Natural killer cell (primary cell): ENCODE results near the gene TRPC6. TPM values are rescaled to one million over a fixed set of nuclear protein-coding genes. Genes with fewer than 3 reads are reported as not detected.

Experiments used
- ATAC-seq, 3 donors: fragments of 150-1000 bp in 2 of 3; fragments of 200-7000 bp in 1 of 3; cut with Tn5 transposase; 1 replicate in 1 of 3; 2 replicates in 2 of 3; pipeline ENCODE4 v1.10.0; 2021; ENCODE audit warnings: mild to moderate bottlenecking in 2 of 3, moderate library complexity in 2 of 3
- DNase-seq, 2 donors: peaks; one replicate each; pipeline versions ENCODE4 v3.0.0 to v3.0.0-alpha.2; 2013 to 2021; ENCODE audit warnings: mixed read lengths in 1 of 2
- H3K27ac ChIP-seq: one replicate; pipeline ENCODE4 v1.5.1; 2013; ENCODE audit warnings: mild to moderate bottlenecking, low read length
- H3K27me3 ChIP-seq: one replicate; pipeline ENCODE4 v1.6.1; 2013; ENCODE audit warnings: low read length; ENCODE audit not compliant: control insufficient read depth, insufficient read depth
- H3K36me3 ChIP-seq: one replicate; pipeline ENCODE4 v1.6.1; 2013; ENCODE audit warnings: low read length; ENCODE audit not compliant: control insufficient read depth, insufficient read depth
- H3K4me1 ChIP-seq: one replicate; pipeline ENCODE4 v1.6.1; 2013; ENCODE audit warnings: low read length; ENCODE audit not compliant: control insufficient read depth, insufficient read depth
- H3K4me3 ChIP-seq: one replicate; pipeline ENCODE4 v1.5.1; 2013; ENCODE audit warnings: low read length
- H3K9me3 ChIP-seq: one replicate; pipeline ENCODE4 v1.6.1; 2013; ENCODE audit warnings: low read length; ENCODE audit not compliant: control insufficient read depth, insufficient read depth
- H3K27ac Mint-ChIP-seq, 2 donors: one replicate each; pipeline ENCODE4 v1.8.0; 2022; ENCODE audit warnings: mild to moderate bottlenecking in 2 of 2, mixed read lengths in 2 of 2, moderate library complexity in 1 of 2
- H3K27me3 Mint-ChIP-seq, 2 donors: one replicate each; pipeline ENCODE4 v1.8.0; 2022; ENCODE audit warnings: low read depth in 2 of 2, mixed read lengths in 2 of 2
- H3K36me3 Mint-ChIP-seq: one replicate; pipeline ENCODE4 v1.8.0; 2022; ENCODE audit warnings: mixed read lengths
- H3K4me1 Mint-ChIP-seq, 2 donors: one replicate each; pipeline ENCODE4 v1.8.0; 2022; ENCODE audit warnings: mixed read lengths in 2 of 2
- H3K4me3 Mint-ChIP-seq: one replicate; pipeline ENCODE4 v1.8.0; 2022; ENCODE audit warnings: mild to moderate bottlenecking, moderate library complexity, mixed read lengths
- H3K9me3 Mint-ChIP-seq, 2 donors: one replicate each; pipeline ENCODE4 v1.8.0; 2022; ENCODE audit warnings: mixed read lengths in 2 of 2
- CTCF ChIP-seq: fragments of 200-600 bp; IDR thresholded peaks from one replicate; pipeline ENCODE4 v1.8.0; 2022; ENCODE audit warnings: antibody characterized with exemption
- WGBS: methylation state at CpG from one replicate; pipeline ENCODE4 v1.1.7; 2013; ENCODE audit warnings: missing lambda C conversion rate; ENCODE audit not compliant: insufficient coverage; 5-methylcytosine and 5-hydroxymethylcytosine counted together
- intact Hi-C: fragments of 100-400 bp; cut with micrococcal nuclease; formaldehyde crosslinking; loops from one replicate; pipeline ENCODE4 v1.14.2; 2022
- total RNA-seq, 4 donors: library from RNA; stranded (reverse); fragments of 120-200 nt in 1 of 4; gene quantifications; one replicate each; pipeline versions ENCODE4 v1.2.3 to v1.2.4, GENCODE V29; 2013 to 2022

Gene TRPC6
- total RNA-seq, 3 donors from 2014 or later (not counting 1 experiment from before 2014, with no cell fraction given): 0.09 to 0.15 TPM; not detected in 1

GRCh38 chr11:101509922-101510321 lies 73.9 kb downstream of the TRPC6 start:
- no peaks in the 10 kb centered on the region for H3K9me3 ChIP-seq
- WGBS: 67% methylated on average over 1 of the region's 1 CpG
- intact Hi-C loops: no loop called here

GRCh38 chr11:101508370-101508769 lies 75.4 kb downstream of the TRPC6 start:
- H3K27ac ChIP-seq: no peak overlapping the region
- H3K9me3 Mint-ChIP-seq: peaks cover 0 to 9% of the 10 kb centered on the region in 2 donors
- H3K4me3 Mint-ChIP-seq: no peak overlapping the region
- no peak for TF ChIP-seq CTCF
- no peaks in the 10 kb centered on the region for H3K4me1 ChIP-seq
- intact Hi-C loops: no loop called here
- H3K27ac Mint-ChIP-seq: no peak overlapping the region
- H3K27me3 ChIP-seq: no peaks in the 10 kb centered on the region
- H3K4me3 ChIP-seq: no peak overlapping the region
- DNase-seq (no peak), ATAC-seq (no peak)
- 100% methylated on average over 1 of the region's 2 CpGs for WGBS
- H3K4me1 Mint-ChIP-seq: no peaks in the 10 kb centered on the region
- peaks cover 5% of the 10 kb centered on the region for H3K36me3 Mint-ChIP-seq
- H3K36me3 ChIP-seq: no peaks in the 10 kb centered on the region
- no peaks in the 10 kb centered on the region for H3K27me3 Mint-ChIP-seq
- no peaks in the 10 kb centered on the region for H3K9me3 ChIP-seq

More at GRCh38 chr11:101509922-101510321, 73.9 kb downstream of the TRPC6 start:
- TF ChIP-seq CTCF: no peak
- ATAC-seq (no peak), DNase-seq (no peak)
- Mint-ChIP-seq H3K9me3 (peaks cover 4 to 8% of the 10 kb centered on the region in 2 donors), H3K27ac (no peak overlapping the region), H3K27me3 (no peaks in the 10 kb centered on the region), H3K4me3 (no peak overlapping the region), H3K4me1 (no peaks in the 10 kb centered on the region), H3K36me3 (peaks cover 5% of the 10 kb centered on the region)
- Histone ChIP-seq H3K27me3 (no peaks in the 10 kb centered on the region), H3K4me3 (no peak overlapping the region), H3K36me3 (no peaks in the 10 kb centered on the region), H3K4me1 (no peaks in the 10 kb centered on the region), H3K27ac (no peak overlapping the region)

- H3K4me1 ChIP-seq: no peaks in the 10 kb centered on the region
- no peak overlapping the region for H3K27ac Mint-ChIP-seq
- TF ChIP-seq CTCF: no peak
- no peaks in the 10 kb centered on the region for H3K36me3 Mint-ChIP-seq
- no peaks in the 10 kb centered on the region for H3K36me3 ChIP-seq
- ATAC-seq: no peak
- H3K4me3 Mint-ChIP-seq: no peak overlapping the region
- no peak for DNase-seq
- no peak overlapping the region for H3K27ac ChIP-seq
- 80% methylated on average over 1 of the region's 1 CpG for WGBS
- H3K4me1 Mint-ChIP-seq: no peaks in the 10 kb centered on the region
- intact Hi-C loops: no loop called here
- H3K9me3 Mint-ChIP-seq: peaks cover 3 to 8% of the 10 kb centered on the region in 2 donors
- H3K4me3 ChIP-seq: no peak overlapping the region
- no peaks in the 10 kb centered on the region for H3K27me3 ChIP-seq
- no peaks in the 10 kb centered on the region for H3K9me3 ChIP-seq
- H3K27me3 Mint-ChIP-seq: no peaks in the 10 kb centered on the region
Measured at GRCh38 chr11:101498891-101499290, 84.9 kb downstream of the TRPC6 start.

- Mint-ChIP-seq H3K4me1 (no peaks in the 10 kb centered on the region), H3K27me3 (no peaks in the 10 kb centered on the region), H3K4me3 (no peak overlapping the region), H3K9me3 (peaks cover 3 to 5% of the 10 kb centered on the region in 2 donors), H3K27ac (no peak overlapping the region), H3K36me3 (no peaks in the 10 kb centered on the region)
- Histone ChIP-seq H3K9me3 (no peaks in the 10 kb centered on the region), H3K27ac (no peak overlapping the region), H3K4me1 (no peaks in the 10 kb centered on the region), H3K27me3 (no peaks in the 10 kb centered on the region), H3K4me3 (no peak overlapping the region), H3K36me3 (no peaks in the 10 kb centered on the region)
- ATAC-seq (no peak), DNase-seq (no peak)
- WGBS: 34% methylated on average over 5 of the region's 5 CpGs
- intact Hi-C loops: no loop called here
- no peak for TF ChIP-seq CTCF
Measured at GRCh38 chr11:101497291-101497690, 86.5 kb downstream of the TRPC6 start.
